Fibroblast of lung (primary cell): Measurements from ENCODE around the gene PDGFC. TPM values are rescaled to one million over a fixed set of nuclear protein-coding genes. Genes with fewer than 3 reads are reported as not detected.
A peak's percentile ranks its signal among the peaks of the same experiment; 100 is the strongest.

Experiments
- DNase-seq, 2 donors: peaks; one replicate each; pipeline versions ENCODE4 v3.0.0 to v3.0.0-alpha.2; 2010; ENCODE audit warnings: low read depth in 2 of 2
- H2AFZ ChIP-seq: 2 replicates; pipeline ENCODE4 v1.5.1; 2012; ENCODE audit warnings: low read length, control low read depth, inconsistent platforms
- H3K27ac ChIP-seq: 2 replicates; pipeline ENCODE4 v1.5.1; 2011; ENCODE audit warnings: low read length, control low read depth; ENCODE audit not compliant: insufficient read depth
- H3K27me3 ChIP-seq: 2 replicates; pipeline ENCODE4 v1.5.1; 2011; ENCODE audit warnings: mild to moderate bottlenecking, low read length; ENCODE audit not compliant: control insufficient read depth, insufficient read depth
- H3K36me3 ChIP-seq: 2 replicates; pipeline ENCODE4 v1.5.1; 2011; ENCODE audit warnings: low read length; ENCODE audit not compliant: control insufficient read depth, insufficient read depth
- H3K4me1 ChIP-seq: 2 replicates; pipeline ENCODE4 v1.5.1; 2011; ENCODE audit warnings: low read length; ENCODE audit not compliant: control insufficient read depth, insufficient read depth; ENCODE audit errors: extremely low read depth
- H3K4me2 ChIP-seq: 2 replicates; pipeline ENCODE4 v1.5.1; 2011; ENCODE audit warnings: low read length, control low read depth; ENCODE audit not compliant: insufficient read depth; ENCODE audit errors: extremely low read depth
- H3K4me3 ChIP-seq, 4 experiments: fragments of 200-600 bp in 1 of 4; sonication (generic) in 1 of 4; replicated peaks in 1 of 4; 2 replicates each; pipeline ENCODE4 v1.5.1; 2011 to 2016; ENCODE audit warnings: low read length in 4 of 4, low read depth in 3 of 4, mild to moderate bottlenecking in 3 of 4, control low read depth in 2 of 4, inconsistent platforms in 1 of 4, mixed read lengths in 1 of 4; ENCODE audit not compliant: insufficient read depth in 1 of 4; ENCODE audit errors: control extremely low read depth in 1 of 4
- H3K79me2 ChIP-seq: 2 replicates; pipeline ENCODE4 v1.5.1; 2012; ENCODE audit warnings: mild to moderate bottlenecking, low read length, inconsistent platforms; ENCODE audit not compliant: control insufficient read depth, insufficient read depth
- H3K9ac ChIP-seq: 2 replicates; pipeline ENCODE4 v1.5.1; 2011; ENCODE audit warnings: mild to moderate bottlenecking, low read length, control low read depth; ENCODE audit not compliant: insufficient read depth
- H3K9me3 ChIP-seq: 2 replicates; pipeline ENCODE4 v1.5.1; 2012; ENCODE audit warnings: low read depth, low read length; ENCODE audit not compliant: control insufficient read depth, insufficient read depth
- H4K20me1 ChIP-seq: 2 replicates; pipeline ENCODE4 v1.5.1; 2011; ENCODE audit warnings: low read length; ENCODE audit not compliant: control insufficient read depth, insufficient read depth; ENCODE audit errors: extremely low read depth
- EZH2 ChIP-seq: IDR thresholded peaks from 2 replicates; pipeline ENCODE4 v1.5.1; 2012; ENCODE audit warnings: low read length, control low read depth, mild to moderate bottlenecking; ENCODE audit errors: missing control alignments
- polyA plus RNA-seq, 2 donors: library from polyadenylated mRNA; depleted of rRNA in 1 of 2; stranded (reverse) in 1 of 2; unstranded in 1 of 2; fragments of >200 nt; gene quantifications; 2 replicates each; pipeline ENCODE4 v1.2.1, GENCODE V29; 2011 to 2012; ENCODE audit warnings: missing spikeins in 1 of 2
- total RNA-seq: library from RNA; depleted of rRNA; stranded (reverse); fragments of >200 nt; gene quantifications from 2 replicates; pipeline ENCODE4 v1.2.1, GENCODE V29; 2014
- TF ChIP-seq, protein P1 (sequence below), 2 donors: IDR thresholded peaks in 1 of 2; conservative IDR thresholded peaks in 1 of 2; 1 replicate in 1 of 2; 2 replicates in 1 of 2; pipeline ENCODE4 v1.5.1; 2011 to 2012; ENCODE audit warnings: low read length in 2 of 2, control low read depth in 1 of 2, inconsistent platforms in 1 of 2, low read depth in 1 of 2, mild to moderate bottlenecking in 1 of 2

Gene PDGFC
- total and polyA plus RNA-seq, 2 donors (not counting 1 experiment from before 2014, with no cell fraction given), result 43.4 to 103 TPM

DNA sequence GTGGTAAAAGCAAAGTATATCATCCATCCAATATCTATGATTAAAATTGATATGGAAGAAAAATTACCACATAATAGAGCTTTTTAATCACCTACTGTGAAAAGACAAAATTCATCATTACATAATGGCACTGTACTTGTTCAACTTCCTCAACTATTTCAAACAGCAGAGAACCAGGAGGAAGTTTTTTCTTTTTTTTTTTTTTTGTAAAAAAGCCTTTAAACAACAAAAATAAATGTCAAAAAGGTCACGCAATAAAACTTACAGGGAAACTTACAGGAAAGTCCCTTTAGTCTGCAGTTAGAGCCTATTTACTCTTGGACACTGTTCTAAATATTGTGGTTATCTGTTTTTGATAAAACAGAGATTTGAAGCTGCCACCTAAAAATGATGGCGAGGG is 4.8 kb downstream of the PDGFC start:
- Histone ChIP-seq H3K4me2 (peak overlapping the region; percentile 9), H3K36me3 (no peaks in the 10 kb centered on the region), H3K9me3 (no peaks in the 10 kb centered on the region), H3K27ac (no peak overlapping the region), H3K9ac (no peak overlapping the region), H3K27me3 (no peaks in the 10 kb centered on the region), H3K79me2 (peaks cover 79% of the 10 kb centered on the region), H3K4me1 (peaks cover 14% of the 10 kb centered on the region), H4K20me1 (no peaks in the 10 kb centered on the region), H2AFZ (no peak overlapping the region), H3K4me3 (peak overlapping the region in 1 of 4 experiments; percentile 96)
- no peak for DNase-seq
- no peak for TF ChIP-seq EZH2
- TF ChIP-seq, protein P1, sequence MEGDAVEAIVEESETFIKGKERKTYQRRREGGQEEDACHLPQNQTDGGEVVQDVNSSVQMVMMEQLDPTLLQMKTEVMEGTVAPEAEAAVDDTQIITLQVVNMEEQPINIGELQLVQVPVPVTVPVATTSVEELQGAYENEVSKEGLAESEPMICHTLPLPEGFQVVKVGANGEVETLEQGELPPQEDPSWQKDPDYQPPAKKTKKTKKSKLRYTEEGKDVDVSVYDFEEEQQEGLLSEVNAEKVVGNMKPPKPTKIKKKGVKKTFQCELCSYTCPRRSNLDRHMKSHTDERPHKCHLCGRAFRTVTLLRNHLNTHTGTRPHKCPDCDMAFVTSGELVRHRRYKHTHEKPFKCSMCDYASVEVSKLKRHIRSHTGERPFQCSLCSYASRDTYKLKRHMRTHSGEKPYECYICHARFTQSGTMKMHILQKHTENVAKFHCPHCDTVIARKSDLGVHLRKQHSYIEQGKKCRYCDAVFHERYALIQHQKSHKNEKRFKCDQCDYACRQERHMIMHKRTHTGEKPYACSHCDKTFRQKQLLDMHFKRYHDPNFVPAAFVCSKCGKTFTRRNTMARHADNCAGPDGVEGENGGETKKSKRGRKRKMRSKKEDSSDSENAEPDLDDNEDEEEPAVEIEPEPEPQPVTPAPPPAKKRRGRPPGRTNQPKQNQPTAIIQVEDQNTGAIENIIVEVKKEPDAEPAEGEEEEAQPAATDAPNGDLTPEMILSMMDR (conservative IDR thresholded peaks at IDR 0.05 in 1 of 2, IDR thresholded peaks at IDR 0.05 in 1 of 2; ENCODE audit: low read depth in 1 of 2, low read length in 2 of 2), result no peak

DNA sequence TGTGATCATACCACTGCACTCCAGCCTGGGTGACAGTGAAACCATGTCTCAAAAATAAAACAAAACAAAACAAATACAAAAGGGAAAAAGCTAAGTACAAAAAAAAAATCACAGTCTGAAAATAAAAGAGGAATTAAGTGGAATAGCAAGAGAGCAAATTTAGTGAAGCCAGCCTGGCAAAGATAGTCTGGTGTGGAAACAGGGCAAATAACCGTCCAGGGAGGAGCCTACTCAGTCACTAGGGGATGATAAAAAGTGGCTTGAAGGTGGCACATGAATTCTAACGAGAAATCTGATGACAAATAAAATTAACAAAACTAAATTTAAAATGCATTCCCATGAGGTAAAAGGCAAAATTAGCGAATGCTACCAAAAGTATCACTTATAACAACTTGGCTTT is 8.2 kb downstream of the PDGFC start:
- peak overlapping the region; percentile 59 for H3K4me2 ChIP-seq
- H3K9ac ChIP-seq, result no peak overlapping the region

DNA sequence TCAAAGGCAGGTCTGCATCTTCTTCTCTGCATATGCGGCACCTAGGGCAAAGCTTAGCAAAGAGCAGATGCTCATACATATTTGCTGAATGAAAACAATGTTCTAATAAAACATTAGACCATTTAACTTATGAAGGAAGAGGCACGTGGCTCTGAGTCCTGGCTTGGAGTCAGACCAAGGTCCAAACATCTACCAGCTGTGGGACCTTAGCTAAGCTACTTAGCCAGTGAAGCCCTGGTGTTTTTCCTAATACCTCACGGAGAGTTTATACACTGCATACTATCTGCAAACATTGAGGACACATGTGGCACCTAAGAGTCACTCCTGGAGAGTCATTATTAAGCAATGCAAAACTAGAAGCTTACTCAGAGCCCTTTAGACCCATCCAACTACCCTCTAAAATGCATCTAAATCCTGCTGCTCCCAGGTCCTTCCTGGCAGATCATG is 9.0 kb downstream of the PDGFC start:
- Histone ChIP-seq H4K20me1 (no peaks in the 10 kb centered on the region), H3K79me2 (peaks cover 87% of the 10 kb centered on the region), H3K27me3 (no peaks in the 10 kb centered on the region), H3K27ac (peak overlapping the region; percentile 72), H2AFZ (no peak overlapping the region), H3K4me1 (peaks cover 21% of the 10 kb centered on the region), H3K4me3 (no peak overlapping the region), H3K9ac (no peak overlapping the region), H3K9me3 (no peaks in the 10 kb centered on the region), H3K36me3 (no peaks in the 10 kb centered on the region), H3K4me2 (peak overlapping the region; percentile 59)
- DNase-seq, result peak; percentile 92 to 95
- no peak for TF ChIP-seq EZH2
- TF ChIP-seq, protein P1 (conservative IDR thresholded peaks at IDR 0.05 in 1 of 2, IDR thresholded peaks at IDR 0.05 in 1 of 2; ENCODE audit: low read depth in 1 of 2, low read length in 2 of 2), result no peak

More for the DNA sequence above, 8.2 kb downstream of the PDGFC start:
- Histone ChIP-seq H3K27me3 (no peaks in the 10 kb centered on the region), H3K27ac (peak overlapping the region; percentile 72), H3K36me3 (no peaks in the 10 kb centered on the region), H3K79me2 (peaks cover 87% of the 10 kb centered on the region), H3K4me3 (no peak overlapping the region), H4K20me1 (no peaks in the 10 kb centered on the region), H3K4me1 (peaks cover 22% of the 10 kb centered on the region), H2AFZ (no peak overlapping the region), H3K9me3 (no peaks in the 10 kb centered on the region)
- no peak for TF ChIP-seq EZH2
- TF ChIP-seq, protein P1 (conservative IDR thresholded peaks at IDR 0.05 in 1 of 2, IDR thresholded peaks at IDR 0.05 in 1 of 2; ENCODE audit: low read depth in 1 of 2, low read length in 2 of 2), result no peak
- DNase-seq, result no peak
